H9 (cell line): ENCODE measurements around the gene LRRC3C. TPM values are rescaled to one million over a fixed set of nuclear protein-coding genes. Genes with fewer than 3 reads are reported as not detected.

Source experiments
- DNase-seq: peaks from one replicate; pipeline ENCODE4 v3.0.0-alpha.2; 2017
- H2AFZ ChIP-seq: one replicate; pipeline ENCODE4 v1.6.1; 2013; ENCODE audit warnings: mild to moderate bottlenecking, low read length, control low read depth, moderate library complexity
- H2AK5ac ChIP-seq: 2 replicates; pipeline ENCODE4 v1.6.1; 2013; ENCODE audit warnings: low read length, control low read depth, mixed read lengths; ENCODE audit not compliant: insufficient read length
- H2BK120ac ChIP-seq: one replicate; pipeline ENCODE4 v1.6.1; 2013; ENCODE audit warnings: low read depth, mild to moderate bottlenecking, low read length, control low read depth, inconsistent platforms; ENCODE audit not compliant: poor library complexity, severe bottlenecking
- H2BK12ac ChIP-seq: 2 replicates; pipeline ENCODE4 v1.6.1; 2013; ENCODE audit warnings: low read length, control low read depth, mixed read lengths, low read depth; ENCODE audit not compliant: insufficient read length
- H2BK15ac ChIP-seq: 2 replicates; pipeline ENCODE4 v1.6.1; 2013; ENCODE audit warnings: low read depth, low read length, control low read depth
- H2BK20ac ChIP-seq: one replicate; pipeline ENCODE4 v1.6.1; 2013; ENCODE audit warnings: low read depth, mild to moderate bottlenecking, low read length, control low read depth, inconsistent platforms; ENCODE audit not compliant: poor library complexity, severe bottlenecking
- H2BK5ac ChIP-seq: 2 replicates; pipeline ENCODE4 v1.6.1; 2013; ENCODE audit warnings: low read length, control low read depth, mixed read lengths; ENCODE audit not compliant: insufficient read length
- H3K14ac ChIP-seq: 2 replicates; pipeline ENCODE4 v1.6.1; 2013; ENCODE audit warnings: low read length, control low read depth; ENCODE audit not compliant: insufficient read depth
- H3K18ac ChIP-seq: 2 replicates; pipeline ENCODE4 v1.6.1; 2013; ENCODE audit warnings: low read depth, mild to moderate bottlenecking, mixed read lengths, low read length, control low read depth; ENCODE audit not compliant: insufficient read length
- H3K23ac ChIP-seq: 2 replicates; pipeline ENCODE4 v1.6.1; 2013; ENCODE audit warnings: low read length, control low read depth, mixed read lengths, low read depth; ENCODE audit not compliant: insufficient read length
- H3K23me2 ChIP-seq: 2 replicates; pipeline ENCODE4 v1.6.1; 2013; ENCODE audit warnings: low read depth, mild to moderate bottlenecking, mixed read lengths, low read length, control low read depth; ENCODE audit not compliant: insufficient read length, poor library complexity, severe bottlenecking
- H3K27ac ChIP-seq: 2 replicates; pipeline ENCODE4 v1.5.1; 2013; ENCODE audit warnings: low read length, control low read depth, mixed read lengths, low read depth; ENCODE audit not compliant: insufficient read length
- H3K27me3 ChIP-seq: 2 replicates; pipeline ENCODE4 v1.6.1; 2013; ENCODE audit warnings: low read length, control low read depth, inconsistent platforms; ENCODE audit not compliant: insufficient read depth
- H3K4ac ChIP-seq: 2 replicates; pipeline ENCODE4 v1.6.1; 2013; ENCODE audit warnings: low read depth, mild to moderate bottlenecking, control low read depth, inconsistent platforms, low read length, moderate library complexity
- H3K4me1 ChIP-seq: 2 replicates; pipeline ENCODE4 v1.6.1; 2013; ENCODE audit warnings: low read length, control low read depth, inconsistent platforms; ENCODE audit not compliant: insufficient read depth
- H3K4me2 ChIP-seq: 2 replicates; pipeline ENCODE4 v1.6.1; 2013; ENCODE audit warnings: low read length, control low read depth, mixed read lengths; ENCODE audit not compliant: insufficient read length, insufficient read depth
- H3K56ac ChIP-seq: 2 replicates; pipeline ENCODE4 v1.6.1; 2013; ENCODE audit warnings: low read depth, mild to moderate bottlenecking, mixed read lengths, low read length, control low read depth; ENCODE audit not compliant: insufficient read length
- H3K79me1 ChIP-seq: 2 replicates; pipeline ENCODE4 v1.6.1; 2013; ENCODE audit warnings: low read depth, mild to moderate bottlenecking, moderate library complexity, low read length, control low read depth, inconsistent platforms; ENCODE audit not compliant: insufficient read depth, poor library complexity, severe bottlenecking
- H3K79me2 ChIP-seq: 2 replicates; pipeline ENCODE4 v1.6.1; 2013; ENCODE audit warnings: low read length, control low read depth, inconsistent platforms; ENCODE audit not compliant: insufficient read depth
- H3K9ac ChIP-seq: 2 replicates; pipeline ENCODE4 v1.6.1; 2013; ENCODE audit warnings: low read length, control low read depth, mixed read lengths; ENCODE audit not compliant: insufficient read length; ENCODE audit errors: extremely low read depth
- H3K9me3 ChIP-seq: one replicate; pipeline ENCODE4 v1.6.1; 2013; ENCODE audit warnings: low read depth, low read length, inconsistent platforms; ENCODE audit not compliant: control insufficient read depth
- H3T11ph ChIP-seq: one replicate; pipeline ENCODE4 v1.6.1; 2013; ENCODE audit warnings: mild to moderate bottlenecking, low read length, control low read depth, inconsistent platforms
- H4K20me1 ChIP-seq: one replicate; pipeline ENCODE4 v1.6.1; 2013; ENCODE audit not compliant: control insufficient read depth, insufficient read length, insufficient read depth
- H4K5ac ChIP-seq: 2 replicates; pipeline ENCODE4 v1.6.1; 2013; ENCODE audit warnings: low read depth, mild to moderate bottlenecking, mixed read lengths, low read length, control low read depth; ENCODE audit not compliant: insufficient read length
- H4K8ac ChIP-seq: replicated peaks from 2 replicates; pipeline ENCODE4 v1.6.1; 2013; ENCODE audit warnings: low read length, control low read depth, mixed read lengths, low read depth; ENCODE audit not compliant: insufficient read length
- H4K91ac ChIP-seq: 2 replicates; pipeline ENCODE4 v1.6.1; 2013; ENCODE audit warnings: low read depth, mild to moderate bottlenecking, moderate library complexity, mixed read lengths, low read length, control low read depth; ENCODE audit not compliant: insufficient read length
- H3K27ac Mint-ChIP-seq, 3 experiments: 2 replicates in 2 of 3; 3 replicates in 1 of 3; pipeline ENCODE4 v1.8.0; 2020 to 2021; ENCODE audit warnings: mixed read lengths in 3 of 3, mild to moderate bottlenecking in 1 of 3, moderate library complexity in 1 of 3
- H3K27me3 Mint-ChIP-seq: 2 replicates; pipeline ENCODE4 v1.8.0; 2021; ENCODE audit warnings: low read depth, mild to moderate bottlenecking, moderate library complexity, mixed read lengths
- H3K36me3 Mint-ChIP-seq, 3 experiments: 2 replicates in 2 of 3; 3 replicates in 1 of 3; pipeline ENCODE4 v1.8.0; 2020 to 2021; ENCODE audit warnings: low read depth in 3 of 3, mixed read lengths in 3 of 3; ENCODE audit not compliant: insufficient read depth in 1 of 3
- H3K4me1 Mint-ChIP-seq, 2 experiments: 2 replicates each; pipeline ENCODE4 v1.8.0; 2020; ENCODE audit warnings: mixed read lengths in 2 of 2
- H3K4me3 Mint-ChIP-seq, 2 experiments: 2 replicates in 1 of 2; 3 replicates in 1 of 2; pipeline ENCODE4 v1.8.0; 2020 to 2021; ENCODE audit warnings: mild to moderate bottlenecking in 2 of 2, mixed read lengths in 2 of 2, moderate library complexity in 1 of 2
- H3K9me3 Mint-ChIP-seq, 2 experiments: 2 replicates in 1 of 2; 3 replicates in 1 of 2; pipeline ENCODE4 v1.8.0; 2020; ENCODE audit warnings: mild to moderate bottlenecking in 2 of 2, mixed read lengths in 2 of 2, moderate library complexity in 1 of 2
- total RNA-seq: library from RNA; stranded (reverse); gene quantifications from 2 replicates; pipeline ENCODE4 v1.2.1, GENCODE V29; 2021
- TF ChIP-seq, protein P1 (sequence below): fragments of 200-600 bp; sonication (generic); conservative IDR thresholded peaks from 3 replicates; pipeline ENCODE4 v1.8.0; 2021; ENCODE audit warnings: antibody characterized with exemption, mild to moderate bottlenecking

The LRRC3C gene
- total RNA-seq, 1 experiment from 2014 or later = not detected

DNA sequence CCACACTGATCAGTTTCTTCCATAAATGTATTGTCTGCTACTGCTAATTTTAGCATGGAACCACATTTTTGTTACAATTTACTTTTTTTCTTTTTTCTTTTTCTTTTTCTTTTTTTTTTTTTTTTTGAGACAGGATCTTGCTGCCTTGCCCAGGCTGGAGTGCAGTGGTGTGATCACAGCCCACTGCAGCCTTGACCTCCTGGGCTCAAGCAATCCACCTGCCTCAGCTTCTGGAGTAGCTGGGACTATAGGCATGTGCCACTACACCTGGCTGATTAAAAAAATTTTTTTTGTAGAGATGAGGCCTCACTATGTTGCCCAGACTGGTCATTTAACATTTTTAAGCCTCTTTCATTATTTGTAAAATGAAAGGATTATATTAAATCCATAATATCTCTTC, 40.5 kb upstream of the LRRC3C start:
- no peak overlapping the region for H2BK12ac ChIP-seq
- no peak overlapping the region for H2BK15ac ChIP-seq
- no peak overlapping the region for H3T11ph ChIP-seq
- no peaks in the 10 kb centered on the region for H3K4me1 ChIP-seq
- no peaks in the 10 kb centered on the region for H4K20me1 ChIP-seq
- no peak overlapping the region for H3K9ac ChIP-seq
- no peaks in the 10 kb centered on the region for H3K79me1 ChIP-seq
- no peaks in the 10 kb centered on the region for H3K79me2 ChIP-seq
- DNase-seq = no peak
- Mint-ChIP-seq H3K9me3 (no peaks in the 10 kb centered on the region), H3K4me3 (no peak overlapping the region), H3K36me3 (no peaks in the 10 kb centered on the region), H3K27ac (no peak overlapping the region), H3K27me3 (peaks cover 21% of the 10 kb centered on the region), H3K4me1 (peaks cover 0 to 4% of the 10 kb centered on the region in 2 experiments; a peak in 2 of 4 replicates)
- no peak overlapping the region for H3K23ac ChIP-seq
- no peak overlapping the region for H2BK20ac ChIP-seq
- H2BK5ac ChIP-seq = no peak overlapping the region
- H2AFZ ChIP-seq = no peak overlapping the region
- no peaks in the 10 kb centered on the region for H3K27me3 ChIP-seq
- no peak overlapping the region for H3K18ac ChIP-seq
- H3K14ac ChIP-seq = no peak overlapping the region
- H3K4me2 ChIP-seq = no peak overlapping the region
- H4K91ac ChIP-seq = no peak overlapping the region
- H4K5ac ChIP-seq = no peak overlapping the region
- no peaks in the 10 kb centered on the region for H3K23me2 ChIP-seq
- H2BK120ac ChIP-seq = no peak overlapping the region
- no peak overlapping the region for H3K4ac ChIP-seq
- TF ChIP-seq, protein P1, sequence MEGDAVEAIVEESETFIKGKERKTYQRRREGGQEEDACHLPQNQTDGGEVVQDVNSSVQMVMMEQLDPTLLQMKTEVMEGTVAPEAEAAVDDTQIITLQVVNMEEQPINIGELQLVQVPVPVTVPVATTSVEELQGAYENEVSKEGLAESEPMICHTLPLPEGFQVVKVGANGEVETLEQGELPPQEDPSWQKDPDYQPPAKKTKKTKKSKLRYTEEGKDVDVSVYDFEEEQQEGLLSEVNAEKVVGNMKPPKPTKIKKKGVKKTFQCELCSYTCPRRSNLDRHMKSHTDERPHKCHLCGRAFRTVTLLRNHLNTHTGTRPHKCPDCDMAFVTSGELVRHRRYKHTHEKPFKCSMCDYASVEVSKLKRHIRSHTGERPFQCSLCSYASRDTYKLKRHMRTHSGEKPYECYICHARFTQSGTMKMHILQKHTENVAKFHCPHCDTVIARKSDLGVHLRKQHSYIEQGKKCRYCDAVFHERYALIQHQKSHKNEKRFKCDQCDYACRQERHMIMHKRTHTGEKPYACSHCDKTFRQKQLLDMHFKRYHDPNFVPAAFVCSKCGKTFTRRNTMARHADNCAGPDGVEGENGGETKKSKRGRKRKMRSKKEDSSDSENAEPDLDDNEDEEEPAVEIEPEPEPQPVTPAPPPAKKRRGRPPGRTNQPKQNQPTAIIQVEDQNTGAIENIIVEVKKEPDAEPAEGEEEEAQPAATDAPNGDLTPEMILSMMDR = no peak
- H3K27ac ChIP-seq = no peak overlapping the region
- H3K56ac ChIP-seq = no peak overlapping the region
- no peaks in the 10 kb centered on the region for H3K9me3 ChIP-seq
- no peak overlapping the region for H2AK5ac ChIP-seq
- H4K8ac ChIP-seq = no peak overlapping the region
